H9 (cell line): ENCODE measurements around the gene DDX27. TPM values are rescaled to one million over a fixed set of nuclear protein-coding genes. Genes with fewer than 3 reads are reported as not detected.

Experiments used
- DNase-seq: peaks from one replicate; pipeline ENCODE4 v3.0.0-alpha.2; 2017
- H2AFZ ChIP-seq: one replicate; pipeline ENCODE4 v1.6.1; 2013; ENCODE audit warnings: mild to moderate bottlenecking, low read length, control low read depth, moderate library complexity
- H2AK5ac ChIP-seq: 2 replicates; pipeline ENCODE4 v1.6.1; 2013; ENCODE audit warnings: low read length, control low read depth, mixed read lengths; ENCODE audit not compliant: insufficient read length
- H2BK120ac ChIP-seq: one replicate; pipeline ENCODE4 v1.6.1; 2013; ENCODE audit warnings: low read depth, mild to moderate bottlenecking, low read length, control low read depth, inconsistent platforms; ENCODE audit not compliant: poor library complexity, severe bottlenecking
- H2BK12ac ChIP-seq: 2 replicates; pipeline ENCODE4 v1.6.1; 2013; ENCODE audit warnings: low read length, control low read depth, mixed read lengths, low read depth; ENCODE audit not compliant: insufficient read length
- H2BK15ac ChIP-seq: 2 replicates; pipeline ENCODE4 v1.6.1; 2013; ENCODE audit warnings: low read depth, low read length, control low read depth
- H2BK20ac ChIP-seq: one replicate; pipeline ENCODE4 v1.6.1; 2013; ENCODE audit warnings: low read depth, mild to moderate bottlenecking, low read length, control low read depth, inconsistent platforms; ENCODE audit not compliant: poor library complexity, severe bottlenecking
- H2BK5ac ChIP-seq: 2 replicates; pipeline ENCODE4 v1.6.1; 2013; ENCODE audit warnings: low read length, control low read depth, mixed read lengths; ENCODE audit not compliant: insufficient read length
- H3K14ac ChIP-seq: 2 replicates; pipeline ENCODE4 v1.6.1; 2013; ENCODE audit warnings: low read length, control low read depth; ENCODE audit not compliant: insufficient read depth
- H3K18ac ChIP-seq: 2 replicates; pipeline ENCODE4 v1.6.1; 2013; ENCODE audit warnings: low read depth, mild to moderate bottlenecking, mixed read lengths, low read length, control low read depth; ENCODE audit not compliant: insufficient read length
- H3K23ac ChIP-seq: 2 replicates; pipeline ENCODE4 v1.6.1; 2013; ENCODE audit warnings: low read length, control low read depth, mixed read lengths, low read depth; ENCODE audit not compliant: insufficient read length
- H3K23me2 ChIP-seq: 2 replicates; pipeline ENCODE4 v1.6.1; 2013; ENCODE audit warnings: low read depth, mild to moderate bottlenecking, mixed read lengths, low read length, control low read depth; ENCODE audit not compliant: insufficient read length, poor library complexity, severe bottlenecking
- H3K27ac ChIP-seq: 2 replicates; pipeline ENCODE4 v1.5.1; 2013; ENCODE audit warnings: low read length, control low read depth, mixed read lengths, low read depth; ENCODE audit not compliant: insufficient read length
- H3K27me3 ChIP-seq: 2 replicates; pipeline ENCODE4 v1.6.1; 2013; ENCODE audit warnings: low read length, control low read depth, inconsistent platforms; ENCODE audit not compliant: insufficient read depth
- H3K4ac ChIP-seq: 2 replicates; pipeline ENCODE4 v1.6.1; 2013; ENCODE audit warnings: low read depth, mild to moderate bottlenecking, control low read depth, inconsistent platforms, low read length, moderate library complexity
- H3K4me1 ChIP-seq: 2 replicates; pipeline ENCODE4 v1.6.1; 2013; ENCODE audit warnings: low read length, control low read depth, inconsistent platforms; ENCODE audit not compliant: insufficient read depth
- H3K4me2 ChIP-seq: 2 replicates; pipeline ENCODE4 v1.6.1; 2013; ENCODE audit warnings: low read length, control low read depth, mixed read lengths; ENCODE audit not compliant: insufficient read length, insufficient read depth
- H3K56ac ChIP-seq: 2 replicates; pipeline ENCODE4 v1.6.1; 2013; ENCODE audit warnings: low read depth, mild to moderate bottlenecking, mixed read lengths, low read length, control low read depth; ENCODE audit not compliant: insufficient read length
- H3K79me1 ChIP-seq: 2 replicates; pipeline ENCODE4 v1.6.1; 2013; ENCODE audit warnings: low read depth, mild to moderate bottlenecking, moderate library complexity, low read length, control low read depth, inconsistent platforms; ENCODE audit not compliant: insufficient read depth, poor library complexity, severe bottlenecking
- H3K79me2 ChIP-seq: 2 replicates; pipeline ENCODE4 v1.6.1; 2013; ENCODE audit warnings: low read length, control low read depth, inconsistent platforms; ENCODE audit not compliant: insufficient read depth
- H3K9ac ChIP-seq: 2 replicates; pipeline ENCODE4 v1.6.1; 2013; ENCODE audit warnings: low read length, control low read depth, mixed read lengths; ENCODE audit not compliant: insufficient read length; ENCODE audit errors: extremely low read depth
- H3K9me3 ChIP-seq: one replicate; pipeline ENCODE4 v1.6.1; 2013; ENCODE audit warnings: low read depth, low read length, inconsistent platforms; ENCODE audit not compliant: control insufficient read depth
- H3T11ph ChIP-seq: one replicate; pipeline ENCODE4 v1.6.1; 2013; ENCODE audit warnings: mild to moderate bottlenecking, low read length, control low read depth, inconsistent platforms
- H4K20me1 ChIP-seq: one replicate; pipeline ENCODE4 v1.6.1; 2013; ENCODE audit not compliant: control insufficient read depth, insufficient read length, insufficient read depth
- H4K5ac ChIP-seq: 2 replicates; pipeline ENCODE4 v1.6.1; 2013; ENCODE audit warnings: low read depth, mild to moderate bottlenecking, mixed read lengths, low read length, control low read depth; ENCODE audit not compliant: insufficient read length
- H4K8ac ChIP-seq: replicated peaks from 2 replicates; pipeline ENCODE4 v1.6.1; 2013; ENCODE audit warnings: low read length, control low read depth, mixed read lengths, low read depth; ENCODE audit not compliant: insufficient read length
- H4K91ac ChIP-seq: 2 replicates; pipeline ENCODE4 v1.6.1; 2013; ENCODE audit warnings: low read depth, mild to moderate bottlenecking, moderate library complexity, mixed read lengths, low read length, control low read depth; ENCODE audit not compliant: insufficient read length
- H3K27ac Mint-ChIP-seq, 3 experiments: 2 replicates in 2 of 3; 3 replicates in 1 of 3; pipeline ENCODE4 v1.8.0; 2020 to 2021; ENCODE audit warnings: mixed read lengths in 3 of 3, mild to moderate bottlenecking in 1 of 3, moderate library complexity in 1 of 3
- H3K27me3 Mint-ChIP-seq: 2 replicates; pipeline ENCODE4 v1.8.0; 2021; ENCODE audit warnings: low read depth, mild to moderate bottlenecking, moderate library complexity, mixed read lengths
- H3K36me3 Mint-ChIP-seq, 3 experiments: 2 replicates in 2 of 3; 3 replicates in 1 of 3; pipeline ENCODE4 v1.8.0; 2020 to 2021; ENCODE audit warnings: low read depth in 3 of 3, mixed read lengths in 3 of 3; ENCODE audit not compliant: insufficient read depth in 1 of 3
- H3K4me1 Mint-ChIP-seq, 2 experiments: 2 replicates each; pipeline ENCODE4 v1.8.0; 2020; ENCODE audit warnings: mixed read lengths in 2 of 2
- H3K4me3 Mint-ChIP-seq, 2 experiments: 2 replicates in 1 of 2; 3 replicates in 1 of 2; pipeline ENCODE4 v1.8.0; 2020 to 2021; ENCODE audit warnings: mild to moderate bottlenecking in 2 of 2, mixed read lengths in 2 of 2, moderate library complexity in 1 of 2
- H3K9me3 Mint-ChIP-seq, 2 experiments: 2 replicates in 1 of 2; 3 replicates in 1 of 2; pipeline ENCODE4 v1.8.0; 2020; ENCODE audit warnings: mild to moderate bottlenecking in 2 of 2, mixed read lengths in 2 of 2, moderate library complexity in 1 of 2
- CTCF ChIP-seq: fragments of 200-600 bp; sonication (generic); conservative IDR thresholded peaks from 3 replicates; pipeline ENCODE4 v1.8.0; 2021; ENCODE audit warnings: antibody characterized with exemption, mild to moderate bottlenecking
- WGBS: extraction: QIAGEN DNeasy Blood & Tissue Kit; methylation state at CpG from one replicate; pipeline ENCODE4 v1.1.7; 2013; ENCODE audit warnings: missing lambda C conversion rate, low lambda C conversion rate, mixed read lengths; ENCODE audit not compliant: insufficient read length; ENCODE audit errors: extremely low coverage; 5-methylcytosine and 5-hydroxymethylcytosine counted together
- total RNA-seq: library from RNA; stranded (reverse); gene quantifications from 2 replicates; pipeline ENCODE4 v1.2.1, GENCODE V29; 2021

Gene DDX27
- total RNA-seq, 1 experiment from 2014 or later = 46.9 TPM

- H3K79me2 ChIP-seq = no peaks in the 10 kb centered on the region
- no CpG with 5 or more reads among the region's 1 CpG for WGBS
- H3K36me3 Mint-ChIP-seq = peaks cover 0 to 4% (median 0%) of the 10 kb centered on the region in 3 experiments; a peak in 2 of 7 replicates
- H3K14ac ChIP-seq = no peak overlapping the region
- no peaks in the 10 kb centered on the region for H3K9me3 ChIP-seq
- H4K91ac ChIP-seq = no peak overlapping the region
- H3K4me1 Mint-ChIP-seq = no peaks in the 10 kb centered on the region
- H3K9me3 Mint-ChIP-seq = peaks cover 3 to 9% of the 10 kb centered on the region in 2 experiments
- no peak overlapping the region for H2AK5ac ChIP-seq
- no peak for TF ChIP-seq CTCF
- no peak overlapping the region for H2BK15ac ChIP-seq
- H4K8ac ChIP-seq = no peak overlapping the region
- no peak overlapping the region for H3K18ac ChIP-seq
- H3K27me3 ChIP-seq = no peaks in the 10 kb centered on the region
- H3K27ac Mint-ChIP-seq = no peak overlapping the region
- no peak overlapping the region for H3K4ac ChIP-seq
- H2BK5ac ChIP-seq = no peak overlapping the region
- no peak overlapping the region for H3K56ac ChIP-seq
- no peaks in the 10 kb centered on the region for H4K20me1 ChIP-seq
- H3K23me2 ChIP-seq = no peaks in the 10 kb centered on the region
- H3K79me1 ChIP-seq = no peaks in the 10 kb centered on the region
- H4K5ac ChIP-seq = no peak overlapping the region
- no peaks in the 10 kb centered on the region for H3K27me3 Mint-ChIP-seq
- no peak overlapping the region for H3K4me2 ChIP-seq
- H3T11ph ChIP-seq = no peak overlapping the region
- no peak overlapping the region for H2BK20ac ChIP-seq
- no peak overlapping the region for H3K27ac ChIP-seq
- H2BK12ac ChIP-seq = no peak overlapping the region
- no peak overlapping the region for H2BK120ac ChIP-seq
- no peak overlapping the region for H3K9ac ChIP-seq
- no peak overlapping the region for H3K4me3 Mint-ChIP-seq
- no peaks in the 10 kb centered on the region for H3K4me1 ChIP-seq
- H3K23ac ChIP-seq = no peak overlapping the region
- no peak overlapping the region for H2AFZ ChIP-seq
- no peak for DNase-seq
Measured at GRCh38 chr20:49210757-49211110, 8.5 kb upstream of the DDX27 start.
